Erythroblast (primary cell): ENCODE results near the gene REXO2.

Source experiments
- GATA1 ChIP-seq: IDR thresholded peaks from 2 replicates; pipeline ENCODE4 v1.6.1; 2011; ENCODE audit warnings: low read depth, mild to moderate bottlenecking, control low read depth, low read length, moderate library complexity
- POLR2A ChIP-seq: IDR thresholded peaks from 2 replicates; pipeline ENCODE4 v1.6.1; 2011; ENCODE audit warnings: mild to moderate bottlenecking, low read length

- TF ChIP-seq POLR2A (no peak), GATA1 (no peak)
These were observed 33.4 kb downstream of the REXO2 start for GRCh38 chr11:114472661-114473060.
